COR-L47 (cell line): ENCODE results near the gene WBP1L.

Experiments used
- DNase-seq: peaks from one replicate; lab custom pipeline; 2025; lab: John Stamatoyannopoulos, UW

Gene WBP1L

GRCh38 chr10:102759497-102760210, 15.9 kb downstream of the WBP1L start:
- no peak for DNase-seq

- DNase-seq = no peak
Observed at GRCh38 chr10:102761981-102762380, 18.2 kb downstream of the WBP1L start.

GRCh38 chr10:102762401-102763015, 18.8 kb downstream of the WBP1L start:
- DNase-seq = no peak

- no peak for DNase-seq
Observed at GRCh38 chr10:102763037-102763607, 19.4 kb downstream of the WBP1L start.

GRCh38 chr10:102764470-102765161, 20.9 kb downstream of the WBP1L start:
- no peak for DNase-seq

GRCh38 chr10:102765336-102765735, 21.6 kb downstream of the WBP1L start:
- DNase-seq = no peak

GRCh38 chr10:102767428-102768160, 23.8 kb downstream of the WBP1L start:
- DNase-seq = no peak

GRCh38 chr10:102769375-102770107, 25.8 kb downstream of the WBP1L start:
- DNase-seq = no peak

GRCh38 chr10:102770108-102770482, 26.3 kb downstream of the WBP1L start:
- no peak for DNase-seq

GRCh38 chr10:102770792-102771191, 27.0 kb downstream of the WBP1L start:
- DNase-seq = no peak

- DNase-seq = no peak
Observed at GRCh38 chr10:102773320-102773719, 29.6 kb downstream of the WBP1L start.

- DNase-seq = no peak
Observed at GRCh38 chr10:102773986-102774385, 30.2 kb downstream of the WBP1L start.

- DNase-seq = no peak
Observed at GRCh38 chr10:102775201-102775934, 31.6 kb downstream of the WBP1L start.

- DNase-seq = no peak
Observed at GRCh38 chr10:102775935-102776669, 32.4 kb downstream of the WBP1L start.

GRCh38 chr10:102776779-102777456, 33.2 kb downstream of the WBP1L start:
- DNase-seq = no peak

- DNase-seq = no peak
Observed at GRCh38 chr10:102777711-102778453, 34.1 kb downstream of the WBP1L start.

- no peak for DNase-seq
Observed at GRCh38 chr10:102778781-102779180, 35.0 kb downstream of the WBP1L start.

GRCh38 chr10:102779680-102780526, 36.2 kb downstream of the WBP1L start:
- no peak for DNase-seq
